Kidney epithelial cell (primary cell): Measurements from ENCODE around the gene TBL2. TPM values are rescaled to one million over a fixed set of nuclear protein-coding genes. Genes with fewer than 3 reads are reported as not detected.
A peak's percentile ranks its signal among the peaks of the same experiment; 100 is the strongest.

Experiments
- DNase-seq: peaks from one replicate; pipeline ENCODE4 v3.0.0-alpha.2; 2010; ENCODE audit warnings: low read depth
- H3K27me3 ChIP-seq: 2 replicates; pipeline ENCODE4 v1.6.0; 2011; ENCODE audit warnings: low read length; ENCODE audit not compliant: control insufficient read depth, insufficient read depth
- H3K36me3 ChIP-seq: 2 replicates; pipeline ENCODE4 v1.5.1; 2011; ENCODE audit warnings: low read length; ENCODE audit not compliant: control insufficient read depth, insufficient read depth
- H3K4me3 ChIP-seq: 2 replicates; pipeline ENCODE4 v1.5.1; 2011; ENCODE audit warnings: low read depth, mild to moderate bottlenecking, control low read depth, low read length
- CTCF ChIP-seq: IDR thresholded peaks from 2 replicates; pipeline ENCODE4 v1.5.1; 2011; ENCODE audit warnings: mild to moderate bottlenecking, moderate library complexity, low read length, control low read depth, inconsistent platforms; ENCODE audit not compliant: insufficient read depth, poor library complexity, severe bottlenecking
- total RNA-seq: library from RNA; depleted of rRNA; stranded (reverse); fragments of >200 nt; gene quantifications from 2 replicates; pipeline ENCODE4 v1.2.3, GENCODE V29; 2015

TBL2 gene
- total RNA-seq, 1 donor from 2014 or later = 65.4 TPM

GRCh38 chr7:73520673-73521635, 57.4 kb downstream of the TBL2 start:
- peak overlapping the region; percentile 51 for H3K4me3 ChIP-seq
- no peaks in the 10 kb centered on the region for H3K27me3 ChIP-seq
- no peaks in the 10 kb centered on the region for H3K36me3 ChIP-seq
- TF ChIP-seq CTCF = no peak
- DNase-seq = no peak

DNA sequence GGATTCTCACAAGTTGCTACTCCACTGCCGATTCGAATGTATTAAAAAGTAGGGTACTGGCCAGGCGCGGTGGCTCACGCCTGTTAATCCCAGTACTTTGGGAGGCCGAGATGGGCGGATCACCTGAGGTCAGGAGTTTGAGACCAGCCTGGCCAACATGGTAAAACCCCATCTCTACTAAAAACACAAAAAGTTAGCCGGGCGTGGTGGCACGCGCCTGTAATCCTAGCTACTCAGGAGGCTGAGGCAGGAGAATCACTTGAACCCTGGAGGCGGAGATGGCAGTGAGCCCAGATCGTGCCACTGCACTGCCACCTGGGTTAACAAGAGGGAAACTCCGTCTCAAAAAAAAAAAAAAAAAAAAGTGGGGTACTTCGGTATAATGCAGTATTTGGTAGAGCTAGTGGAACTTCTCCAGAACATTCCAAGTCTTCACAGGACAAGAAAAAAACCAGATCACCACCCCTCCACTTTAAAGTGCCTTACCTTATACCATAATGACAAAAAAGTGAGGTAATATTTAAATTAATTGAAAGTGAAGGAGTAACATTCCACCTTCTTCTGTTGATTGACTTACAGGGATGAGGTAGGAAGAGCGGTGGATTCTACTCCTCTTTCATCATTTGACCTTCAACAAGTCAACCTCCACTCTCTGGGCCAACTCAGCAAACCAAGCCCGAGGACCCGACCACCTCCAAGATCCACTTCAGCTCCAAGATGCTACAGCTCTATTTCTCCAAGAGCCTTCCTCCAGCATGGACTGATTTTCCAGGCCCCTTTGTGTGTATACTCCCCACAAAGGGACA, 58.3 kb downstream of the TBL2 start:
- TF ChIP-seq CTCF = no peak
- Histone ChIP-seq H3K27me3 (no peaks in the 10 kb centered on the region), H3K4me3 (peak overlapping the region; percentile 51), H3K36me3 (no peaks in the 10 kb centered on the region)
- no peak for DNase-seq

- H3K4me3 ChIP-seq = no peak overlapping the region
- H3K36me3 ChIP-seq = no peaks in the 10 kb centered on the region
- no peak for TF ChIP-seq CTCF
- no peaks in the 10 kb centered on the region for H3K27me3 ChIP-seq
- DNase-seq = no peak
These were observed 59.9 kb downstream of the TBL2 start for GRCh38 chr7:73518470-73518869.

Other genes starting within 250 kb of the TBL2 start
- gene FZD9, start 144.8 kb downstream of the TBL2 start, total RNA-seq = 1.5 and 1.6 TPM in 2 replicates
- 60.3 and 61.1 TPM in 2 replicates for gene BAZ1B, start 56.3 kb downstream of the TBL2 start, total RNA-seq
- 54.8 and 83.9 TPM in 2 replicates for gene BCL7B, start 20.9 kb downstream of the TBL2 start, total RNA-seq
- gene MLXIPL, start 45.9 kb upstream of the TBL2 start, total RNA-seq = 0.04 and 0.14 TPM in 2 replicates
- 9.0 and 12.2 TPM in 2 replicates for gene VPS37D, start 89.3 kb upstream of the TBL2 start, total RNA-seq
- gene DNAJC30, start 104.9 kb upstream of the TBL2 start, total RNA-seq = 4.4 and 5.1 TPM in 2 replicates
- gene BUD23, start 105.0 kb upstream of the TBL2 start, total RNA-seq = 47.9 and 69.1 TPM in 2 replicates
- 25.9 and 29.0 TPM in 2 replicates for gene STX1A, start 141.1 kb upstream of the TBL2 start, total RNA-seq
- 61.3 and 62.2 TPM in 2 replicates for gene ABHD11, start 160.2 kb upstream of the TBL2 start, total RNA-seq
- 100 and 123 TPM in 2 replicates for gene CLDN3, start 191.7 kb upstream of the TBL2 start, total RNA-seq